Smooth muscle cell of the brain vasculature (primary cell): ENCODE data around the gene PARN.
"Not testable (repeated sequence)": the region's sequence is repeated elsewhere in the genome, so short reads cannot be mapped to it uniquely, and the experiment has no call there.

Experiments used
- DNase-seq: peaks from one replicate; pipeline ENCODE4 v3.0.0-alpha.2; 2012; ENCODE audit warnings: low read depth, low spot score

PARN gene

GRCh38 chr16:14472357-14472756 is 157.7 kb downstream of the PARN start:
- no peak for DNase-seq

GRCh38 chr16:14470788-14471187 is 159.3 kb downstream of the PARN start:
- DNase-seq, result no peak

- DNase-seq, result no peak
Observed at GRCh38 chr16:14465799-14466198, 164.3 kb downstream of the PARN start.

- no peak for DNase-seq
Observed at GRCh38 chr16:14464796-14465195, 165.3 kb downstream of the PARN start.

- DNase-seq, result no peak
Observed at GRCh38 chr16:14464192-14464591, 165.9 kb downstream of the PARN start.

GRCh38 chr16:14462811-14463210 is 167.2 kb downstream of the PARN start:
- no peak for DNase-seq

- no peak for DNase-seq
Observed at GRCh38 chr16:14460726-14461125, 169.3 kb downstream of the PARN start.

GRCh38 chr16:14458576-14458975 is 171.5 kb downstream of the PARN start:
- DNase-seq, result no peak

- no peak for DNase-seq
Observed at GRCh38 chr16:14456793-14457481, 173.1 kb downstream of the PARN start.

- DNase-seq, result no peak
Observed at GRCh38 chr16:14455573-14455972, 174.5 kb downstream of the PARN start.

GRCh38 chr16:14454391-14454790 is 175.7 kb downstream of the PARN start:
- DNase-seq, result no peak

GRCh38 chr16:14452066-14452465 is 178.0 kb downstream of the PARN start:
- no peak for DNase-seq

GRCh38 chr16:14450846-14451245 is 179.2 kb downstream of the PARN start:
- no peak for DNase-seq

GRCh38 chr16:14449790-14450480 is 180.1 kb downstream of the PARN start:
- DNase-seq, result no peak

- no peak for DNase-seq
Observed at GRCh38 chr16:14449334-14449733, 180.7 kb downstream of the PARN start.

GRCh38 chr16:14448879-14449278 is 181.2 kb downstream of the PARN start:
- DNase-seq, result no peak

- DNase-seq, result no peak
Observed at GRCh38 chr16:14447783-14448182, 182.3 kb downstream of the PARN start.

- DNase-seq, result no peak
Observed at GRCh38 chr16:14446796-14447195, 183.3 kb downstream of the PARN start.

GRCh38 chr16:14445937-14446715 is 183.9 kb downstream of the PARN start:
- no peak for DNase-seq

GRCh38 chr16:14444979-14445810 is 184.9 kb downstream of the PARN start:
- no peak for DNase-seq

- not testable (repeated sequence) for DNase-seq
Observed at GRCh38 chr16:14441533-14441932, 188.5 kb downstream of the PARN start.

GRCh38 chr16:14438256-14438655 is 191.8 kb downstream of the PARN start:
- DNase-seq, result no peak
